ENCODE measurements around the gene ZNF438. TPM values are rescaled to one million over a fixed set of nuclear protein-coding genes. Genes with fewer than 3 reads are reported as not detected.

ZNF438 gene
- total and polyA plus RNA-seq, 2 of the 13 experiments (the other 11 are each of a cell fraction or from before 2014, with no cell fraction given) = 0.75 to 0.83 TPM

DNA sequence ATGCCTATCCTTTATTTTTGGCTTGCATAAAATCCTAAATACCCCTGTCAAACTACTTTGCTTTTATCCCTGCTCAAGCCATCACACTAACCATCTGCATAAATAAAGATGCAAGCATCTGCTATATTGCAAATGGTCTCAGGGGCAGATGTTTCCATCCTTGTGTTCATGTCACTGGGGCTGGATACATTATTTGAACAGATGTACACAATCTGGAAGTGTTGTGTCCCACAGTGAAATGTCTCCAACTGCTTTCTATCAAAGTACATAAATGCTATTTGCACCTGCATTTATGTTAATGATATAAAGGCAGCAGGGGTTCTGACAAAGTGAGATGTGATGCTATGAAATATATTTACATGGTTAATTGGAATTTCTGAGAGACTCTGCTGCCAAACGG lies 163.1 kb downstream of the ZNF438 start:
- Histone ChIP-seq H3K27me3 (ENCODE audit: control insufficient read depth in 1 of 2, insufficient read depth in 2 of 2, low read length in 2 of 2) (no peaks in the 10 kb centered on the region), H3K9ac (ENCODE audit: insufficient read depth, low read depth, low read length) (no peak overlapping the region), H3K9me3 (ENCODE audit: low read length) (no peaks in the 10 kb centered on the region), H4K20me1 (ENCODE audit: insufficient read depth, low read length) (no peaks in the 10 kb centered on the region), H3K4me2 (ENCODE audit: low read depth, low read length) (no peak overlapping the region), H3K36me3 (replicated peaks in 1 of 2; ENCODE audit: control insufficient read depth in 1 of 2, insufficient read depth in 2 of 2, low read length in 2 of 2) (no peaks in the 10 kb centered on the region), H3K79me2 (ENCODE audit: insufficient read depth, low read length) (no peaks in the 10 kb centered on the region), H3K4me1 (ENCODE audit: insufficient read depth, low read length) (no peaks in the 10 kb centered on the region), H2AFZ (ENCODE audit: low read length) (no peak overlapping the region), H3K27ac (ENCODE audit: extremely low read length, insufficient read depth, low read length) (no peak overlapping the region), H3K4me3 (replicated peaks in 1 of 3; ENCODE audit: insufficient read depth in 1 of 3, low read depth in 2 of 3, low read length in 3 of 3) (no peak overlapping the region)
- FAIRE-seq (no peak), DNase-seq (ENCODE audit: low spot score) (no peak), ATAC-seq (no peak)
- intact Hi-C loops (cut with micrococcal nuclease; ENCODE audit: unreplicated experiment) = no loop called here
- BruUV-seq (replicated peaks) = no TSS peak
- ChIA-PET POLR2A (no interaction called here), CTCF (ENCODE audit: low intra/inter-chr PET ratio, low total read pairs) (no interaction called here)
- TF ChIP-seq AGO2 (optimal IDR thresholded peaks at IDR 0.05; ENCODE audit: low read depth, low read length) = no peak
- TF ChIP-seq FIP1L1 (IDR thresholded peaks at IDR 0.05; ENCODE audit: borderline replicate concordance, insufficient read depth, low read depth, low read length) = no peak
- TF ChIP-seq, protein P1, sequence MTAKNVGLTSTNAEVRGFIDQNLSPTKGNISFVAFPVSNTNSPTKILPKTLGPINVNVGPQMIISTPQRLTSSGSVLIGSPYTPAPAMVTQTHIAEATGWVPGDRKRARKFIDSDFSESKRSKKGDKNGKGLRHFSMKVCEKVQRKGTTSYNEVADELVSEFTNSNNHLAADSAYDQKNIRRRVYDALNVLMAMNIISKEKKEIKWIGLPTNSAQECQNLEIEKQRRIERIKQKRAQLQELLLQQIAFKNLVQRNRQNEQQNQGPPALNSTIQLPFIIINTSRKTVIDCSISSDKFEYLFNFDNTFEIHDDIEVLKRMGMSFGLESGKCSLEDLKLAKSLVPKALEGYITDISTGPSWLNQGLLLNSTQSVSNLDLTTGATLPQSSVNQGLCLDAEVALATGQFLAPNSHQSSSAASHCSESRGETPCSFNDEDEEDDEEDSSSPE (CRISPR knock-in tag; IDR thresholded peaks at IDR 0.05) = no peak
- 17% methylated on average over 1 of the region's 1 CpG for WGBS (ENCODE audit: low lambda C conversion rate)
- in situ Hi-C loops (cut with HindIII; ENCODE audit: extremely low pct_ligation_motif_present, low pct_unique_long_range_greater_than_20kb) = no loop called here

- H3K36me3 ChIP-seq (replicated peaks in 1 of 2; ENCODE audit: control insufficient read depth in 1 of 2, insufficient read depth in 2 of 2, low read length in 2 of 2) = no peaks in the 10 kb centered on the region
- no peaks in the 10 kb centered on the region for H3K9me3 ChIP-seq (ENCODE audit: low read length)
- H3K27me3 ChIP-seq (ENCODE audit: control insufficient read depth in 1 of 2, insufficient read depth in 2 of 2, low read length in 2 of 2) = no peaks in the 10 kb centered on the region
- no peaks in the 10 kb centered on the region for H4K20me1 ChIP-seq (ENCODE audit: insufficient read depth, low read length)
- no peak overlapping the region for H3K27ac ChIP-seq (ENCODE audit: extremely low read length, insufficient read depth, low read length)
- no peak for DNase-seq (ENCODE audit: low spot score)
- ChIA-PET CTCF (ENCODE audit: low intra/inter-chr PET ratio, low total read pairs) (no interaction called here), POLR2A (no interaction called here)
- BruUV-seq (replicated peaks) = no TSS peak
- no peak overlapping the region for H3K4me2 ChIP-seq (ENCODE audit: low read depth, low read length)
- FAIRE-seq = no peak
- WGBS (ENCODE audit: low lambda C conversion rate) = 89% methylated on average over 2 of the region's 2 CpGs
- no peak overlapping the region for H3K9ac ChIP-seq (ENCODE audit: insufficient read depth, low read depth, low read length)
- no peaks in the 10 kb centered on the region for H3K79me2 ChIP-seq (ENCODE audit: insufficient read depth, low read length)
- ATAC-seq = no peak
- intact Hi-C loops (cut with micrococcal nuclease; ENCODE audit: unreplicated experiment) = no loop called here
- H2AFZ ChIP-seq (ENCODE audit: low read length) = no peak overlapping the region
- no peaks in the 10 kb centered on the region for H3K4me1 ChIP-seq (ENCODE audit: insufficient read depth, low read length)
- in situ Hi-C loops (cut with HindIII; ENCODE audit: extremely low pct_ligation_motif_present, low pct_unique_long_range_greater_than_20kb) = no loop called here
- H3K4me3 ChIP-seq (replicated peaks in 1 of 3; ENCODE audit: insufficient read depth in 1 of 3, low read depth in 2 of 3, low read length in 3 of 3) = no peak overlapping the region
- TF ChIP-seq ZNF75D (CRISPR knock-in tag; IDR thresholded peaks at IDR 0.05; ENCODE audit: borderline replicate concordance) (no peak), MAFK (conservative IDR thresholded peaks at IDR 0.05 in 1 of 2, IDR thresholded peaks at IDR 0.05 in 1 of 2; ENCODE audit: low read length in 2 of 2) (no peak), ZNF33B (CRISPR knock-in tag; IDR thresholded peaks at IDR 0.05) (no peak), ZNF724P (CRISPR knock-in tag; IDR thresholded peaks at IDR 0.05; ENCODE audit: borderline replicate concordance) (no peak), CCAR2 (optimal IDR thresholded peaks at IDR 0.05; ENCODE audit: low read depth, low read length) (no peak), KAT2B (IDR thresholded peaks at IDR 0.05; ENCODE audit: borderline replicate concordance, low read depth, low read length) (no peak), ZNF652 (CRISPR knock-in tag; IDR thresholded peaks at IDR 0.05; ENCODE audit: borderline replicate concordance, low read depth) (no peak), MTF2 (CRISPR knock-in tag; IDR thresholded peaks at IDR 0.05; ENCODE audit: borderline replicate concordance) (no peak), GTF2F1 (IDR thresholded peaks at IDR 0.05; ENCODE audit: low read length) (no peak), CCDC6 (CRISPR knock-in tag; IDR thresholded peaks at IDR 0.05) (no peak), ZNF496 (CRISPR knock-in tag; IDR thresholded peaks at IDR 0.05; ENCODE audit: insufficient replicate concordance) (no peak), ARNTL (CRISPR knock-in tag; IDR thresholded peaks at IDR 0.05) (no peak)
- TF ChIP-seq, protein P2, sequence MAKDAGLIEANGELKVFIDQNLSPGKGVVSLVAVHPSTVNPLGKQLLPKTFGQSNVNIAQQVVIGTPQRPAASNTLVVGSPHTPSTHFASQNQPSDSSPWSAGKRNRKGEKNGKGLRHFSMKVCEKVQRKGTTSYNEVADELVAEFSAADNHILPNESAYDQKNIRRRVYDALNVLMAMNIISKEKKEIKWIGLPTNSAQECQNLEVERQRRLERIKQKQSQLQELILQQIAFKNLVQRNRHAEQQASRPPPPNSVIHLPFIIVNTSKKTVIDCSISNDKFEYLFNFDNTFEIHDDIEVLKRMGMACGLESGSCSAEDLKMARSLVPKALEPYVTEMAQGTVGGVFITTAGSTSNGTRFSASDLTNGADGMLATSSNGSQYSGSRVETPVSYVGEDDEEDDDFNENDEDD (CRISPR knock-in tag; IDR thresholded peaks at IDR 0.05; ENCODE audit: borderline replicate concordance) = no peak
- TF ChIP-seq, protein P3, sequence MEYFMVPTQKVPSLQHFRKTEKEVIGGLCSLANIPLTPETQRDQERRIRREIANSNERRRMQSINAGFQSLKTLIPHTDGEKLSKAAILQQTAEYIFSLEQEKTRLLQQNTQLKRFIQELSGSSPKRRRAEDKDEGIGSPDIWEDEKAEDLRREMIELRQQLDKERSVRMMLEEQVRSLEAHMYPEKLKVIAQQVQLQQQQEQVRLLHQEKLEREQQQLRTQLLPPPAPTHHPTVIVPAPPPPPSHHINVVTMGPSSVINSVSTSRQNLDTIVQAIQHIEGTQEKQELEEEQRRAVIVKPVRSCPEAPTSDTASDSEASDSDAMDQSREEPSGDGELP (IDR thresholded peaks at IDR 0.05; ENCODE audit: borderline replicate concordance, low read depth) = no peak
These were observed 164.8 kb downstream of the ZNF438 start for GRCh38 chr10:30866896-30867295.

All from HepG2 (cell line).